HCT116 (cell line): ENCODE data around the gene MYOM1. TPM values are rescaled to one million over a fixed set of nuclear protein-coding genes. Genes with fewer than 3 reads are reported as not detected.

Source experiments
- ATAC-seq: fragments of 200-7000 bp; cut with Tn5 transposase; 2 replicates; pipeline ENCODE4 v1.9.1; 2020; ENCODE audit warnings: mild to moderate bottlenecking, moderate library complexity
- BruUV-seq: library from RNA; stranded (reverse); fragments of 400-500 nt; replicated peaks from 2 replicates; lab custom pipeline; 2021; lab: Mats Ljungman, UMichigan
- CTCF ChIA-PET: fragments of 300-600 bp; sonication (Branson Sonifier 250); formaldehyde crosslinking; loops from one replicate; lab custom pipeline; 2021; ENCODE audit warnings: antibody characterized with exemption; lab: Charles Lee
- POLR2A ChIA-PET: fragments of 300-600, 350-600 bp; sonication (Branson Sonifier 250); formaldehyde crosslinking; loops from one replicate; lab custom pipeline; 2021; ENCODE audit warnings: antibody characterized with exemption; lab: Charles Lee
- RAD21 ChIA-PET, 2 experiments: fragments of 300-600 bp; sonication (Branson Sonifier 250); formaldehyde crosslinking; loops; one replicate each; lab custom pipeline; 2023; ENCODE audit warnings: low total read pairs in 2 of 2; ENCODE audit not compliant: uncharacterized antibody in 2 of 2, unreplicated experiment in 2 of 2, low non-redundant PET in 1 of 2; lab: Charles Lee
- DNase-seq: peaks from one replicate; pipeline ENCODE4 v3.0.0-alpha.2; 2010; ENCODE audit warnings: low read depth, low spot score
- H2AFZ ChIP-seq: fragments of 200-600 bp; shearing (Covaris generic), sonication (generic); 2 replicates; pipeline ENCODE4 v1.6.1; 2017; ENCODE audit warnings: low read depth, mixed run types, mixed read lengths, antibody characterized with exemption, low read length; ENCODE audit not compliant: poor library complexity, severe bottlenecking
- H3K27ac ChIP-seq: 2 replicates; pipeline ENCODE4 v1.5.1; 2012; ENCODE audit warnings: low read depth, low read length
- H3K27me3 ChIP-seq: fragments of 200-600 bp; sonication (generic); 2 replicates; pipeline ENCODE4 v1.6.1; 2016; ENCODE audit warnings: mixed run types, low read length, mixed read lengths; ENCODE audit not compliant: insufficient read depth
- H3K36me3 ChIP-seq, 2 experiments: fragments of 200-500 bp in 1 of 2; fragments of 200-600 bp in 1 of 2; sonication (Bioruptor generic) in 1 of 2; sonication (generic) in 1 of 2; 2 replicates each; pipeline versions ENCODE4 v1.5.1 to v1.6.1; 2014 to 2016; ENCODE audit warnings: low read length in 2 of 2, inconsistent platforms in 1 of 2, mixed read lengths in 1 of 2, mixed run types in 1 of 2; ENCODE audit not compliant: insufficient read depth in 2 of 2, control insufficient read depth in 1 of 2
- H3K4me1 ChIP-seq, 2 experiments: fragments of 200-600 bp in 1 of 2; sonication (generic) in 1 of 2; 2 replicates each; pipeline versions ENCODE4 v1.5.1 to v1.6.1; 2012 to 2017; ENCODE audit warnings: low read length in 2 of 2, inconsistent platforms in 1 of 2, mild to moderate bottlenecking in 1 of 2, mixed read lengths in 1 of 2, mixed run types in 1 of 2, moderate library complexity in 1 of 2; ENCODE audit not compliant: insufficient read depth in 2 of 2, control insufficient read depth in 1 of 2
- H3K4me2 ChIP-seq: fragments of 200-600 bp; sonication (generic); 2 replicates; pipeline ENCODE4 v1.6.1; 2017; ENCODE audit warnings: mixed run types, low read length, mixed read lengths
- H3K4me3 ChIP-seq, 2 experiments: fragments of 200-600 bp in 1 of 2; sonication (generic) in 1 of 2; replicated peaks in 1 of 2; 2 replicates each; pipeline ENCODE4 v1.5.1; 2011 to 2016; ENCODE audit warnings: low read length in 2 of 2, control low read depth in 1 of 2, low read depth in 1 of 2, mild to moderate bottlenecking in 1 of 2, mixed read lengths in 1 of 2, mixed run types in 1 of 2
- H3K79me2 ChIP-seq: fragments of 200-600 bp; sonication (generic); 2 replicates; pipeline ENCODE4 v1.6.1; 2017; ENCODE audit warnings: mild to moderate bottlenecking, mixed run types, low read length, moderate library complexity, mixed read lengths; ENCODE audit not compliant: insufficient read depth
- H3K9ac ChIP-seq: fragments of 200-600 bp; sonication (generic); 2 replicates; pipeline ENCODE4 v1.6.1; 2016; ENCODE audit warnings: low read length, mixed read lengths
- H3K9me2 ChIP-seq: fragments of 200-600 bp; sonication (generic), shearing (Covaris generic); 2 replicates; pipeline ENCODE4 v1.6.1; 2017; ENCODE audit warnings: mixed run types, mild to moderate bottlenecking, moderate library complexity; ENCODE audit not compliant: insufficient read depth
- H3K9me3 ChIP-seq, 2 experiments: fragments of 200-500 bp in 1 of 2; fragments of 200-600 bp in 1 of 2; sonication (Bioruptor generic) in 1 of 2; sonication (generic) in 1 of 2; 2 replicates each; pipeline ENCODE4 v1.6.1; 2014 to 2017; ENCODE audit warnings: low read length in 2 of 2, mixed read lengths in 2 of 2, inconsistent platforms in 1 of 2, low read depth in 1 of 2, mild to moderate bottlenecking in 1 of 2, mixed run types in 1 of 2, moderate library complexity in 1 of 2; ENCODE audit not compliant: control insufficient read depth in 1 of 2, insufficient read depth in 1 of 2
- H4K20me1 ChIP-seq: fragments of 200-600 bp; sonication (generic), shearing (Covaris generic); 2 replicates; pipeline ENCODE4 v1.6.1; 2017; ENCODE audit warnings: mixed run types, mild to moderate bottlenecking, moderate library complexity; ENCODE audit not compliant: insufficient read depth
- ATF3 ChIP-seq: IDR thresholded peaks from 2 replicates; pipeline ENCODE4 v1.6.1; 2012
- CBX3 ChIP-seq: IDR thresholded peaks from 2 replicates; pipeline ENCODE4 v1.6.1; 2012; ENCODE audit warnings: low read depth
- CEBPB ChIP-seq: IDR thresholded peaks from 2 replicates; pipeline ENCODE4 v1.6.1; 2012; ENCODE audit warnings: low read depth
- CTCF ChIP-seq, 3 experiments: fragments of 200-600 bp in 1 of 3; sonication (generic) in 1 of 3; IDR thresholded peaks in 2 of 3; conservative IDR thresholded peaks in 1 of 3; 2 replicates each; pipeline ENCODE4 v1.5.1; 2012 to 2017; ENCODE audit warnings: low read depth in 2 of 3, low read length in 2 of 3, antibody characterized with exemption in 1 of 3, borderline replicate concordance in 1 of 3, control low read depth in 1 of 3, mild to moderate bottlenecking in 1 of 3, mixed read lengths in 1 of 3, mixed run types in 1 of 3, moderate library complexity in 1 of 3; ENCODE audit not compliant: insufficient read depth in 1 of 3
- EGR1 ChIP-seq: IDR thresholded peaks from 2 replicates; pipeline ENCODE4 v1.6.1; 2012; ENCODE audit warnings: low read depth
- ELF1 ChIP-seq: IDR thresholded peaks from 2 replicates; pipeline ENCODE4 v1.6.1; 2012; ENCODE audit warnings: low read depth, borderline replicate concordance
- EZH2 ChIP-seq: fragments of 200-600 bp; sonication (generic); IDR thresholded peaks from 2 replicates; pipeline ENCODE4 v1.6.1; 2017; ENCODE audit warnings: antibody characterized with exemption, mixed run types
- EZH2phosphoT487 ChIP-seq: fragments of 200-600 bp; IDR thresholded peaks from 2 replicates; pipeline ENCODE4 v1.6.1; 2018; ENCODE audit warnings: antibody characterized with exemption, borderline replicate concordance
- JUND ChIP-seq: IDR thresholded peaks from 2 replicates; pipeline ENCODE4 v1.6.1; 2012
- MAX ChIP-seq: IDR thresholded peaks from 2 replicates; pipeline ENCODE4 v1.6.1; 2012
- POLR2A ChIP-seq: IDR thresholded peaks from 2 replicates; pipeline ENCODE4 v1.7.0; 2011; ENCODE audit warnings: borderline replicate concordance; ENCODE audit not compliant: insufficient read depth, insufficient read length; ENCODE audit errors: extremely low read depth
- RAD21 ChIP-seq: IDR thresholded peaks from 2 replicates; pipeline ENCODE4 v1.6.1; 2012; ENCODE audit warnings: low read depth, mild to moderate bottlenecking
- SIN3A ChIP-seq: IDR thresholded peaks from 2 replicates; pipeline ENCODE4 v1.6.1; 2012; ENCODE audit warnings: low read depth
- SP1 ChIP-seq: IDR thresholded peaks from 2 replicates; pipeline ENCODE4 v1.6.1; 2012; ENCODE audit warnings: low read depth
- TCF7L2 ChIP-seq: IDR thresholded peaks from 2 replicates; pipeline ENCODE4 v1.7.0; 2011; ENCODE audit warnings: borderline replicate concordance, inconsistent platforms; ENCODE audit not compliant: insufficient read depth, insufficient read length; ENCODE audit errors: extremely low read depth
- YY1 ChIP-seq: IDR thresholded peaks from 2 replicates; pipeline ENCODE4 v1.6.1; 2011; ENCODE audit warnings: low read length, low read depth, moderate library complexity, mild to moderate bottlenecking; ENCODE audit not compliant: insufficient replicate concordance; ENCODE audit errors: extremely low read depth
- ZBTB33 ChIP-seq: IDR thresholded peaks from 2 replicates; pipeline ENCODE4 v1.6.1; 2011; ENCODE audit warnings: mild to moderate bottlenecking, low read length, moderate library complexity; ENCODE audit not compliant: insufficient replicate concordance; ENCODE audit errors: extremely low read depth
- ZFX ChIP-seq: fragments of 450-650 bp; IDR thresholded peaks from 2 replicates; pipeline ENCODE4 v1.6.1; 2017
- ZNF274 ChIP-seq: fragments of 200-500 bp; sonication (Bioruptor generic); IDR thresholded peaks from 2 replicates; pipeline ENCODE4 v1.6.1; 2014; ENCODE audit warnings: mild to moderate bottlenecking, low read depth, low read length, inconsistent platforms
- intact Hi-C: fragments of 100-400 bp; cut with micrococcal nuclease; formaldehyde crosslinking; loops from 2 replicates; pipeline ENCODE4 v1.10.0; 2022
- total RNA-seq: library from RNA; stranded (reverse); gene quantifications from one replicate; pipeline ENCODE4 v1.2.1, GENCODE V29; 2021; ENCODE audit not compliant: unreplicated experiment

Gene MYOM1
- total RNA-seq, 1 experiment from 2014 or later = 0.52 TPM

- TF ChIP-seq ZBTB33 (no peak), POLR2A (no peak), ZFX (no peak), YY1 (no peak), ELF1 (no peak), EGR1 (no peak), RAD21 (no peak), MAX (no peak), TCF7L2 (no peak), CBX3 (no peak)
These were observed 78.7 kb downstream of the MYOM1 start (continued) for GRCh38 chr18:3140986-3141639.

- ChIA-PET POLR2A (no interaction called here), RAD21 (no interaction called here), CTCF (no interaction called here)
- Histone ChIP-seq H3K9me3 (no peaks in the 10 kb centered on the region), H3K79me2 (no peaks in the 10 kb centered on the region), H3K9ac (no peak overlapping the region), H3K27me3 (no peaks in the 10 kb centered on the region), H3K4me2 (no peak overlapping the region), H3K4me1 (no peaks in the 10 kb centered on the region), H3K27ac (no peak overlapping the region), H4K20me1 (no peaks in the 10 kb centered on the region), H3K4me3 (no peak overlapping the region), H2AFZ (no peak overlapping the region), H3K9me2 (no peaks in the 10 kb centered on the region), H3K36me3 (no peaks in the 10 kb centered on the region)
- intact Hi-C loops = no loop called here
- DNase-seq = no peak
- ATAC-seq = no peak
- BruUV-seq = no TSS peak
- TF ChIP-seq SP1 (no peak), CEBPB (no peak), EZH2phosphoT487 (no peak), EZH2 (no peak), JUND (no peak), ZNF274 (no peak), TCF7L2 (no peak), YY1 (no peak), EGR1 (no peak), MAX (no peak), ATF3 (no peak), CTCF (IDR thresholded peaks at IDR 0.05 in 2 of 3, conservative IDR thresholded peaks at IDR 0.05 in 1 of 3; ENCODE audit: borderline replicate concordance in 1 of 3, insufficient read depth in 1 of 3, low read depth in 2 of 3, low read length in 2 of 3) (no peak), ZBTB33 (no peak), SIN3A (no peak), RAD21 (no peak)
These were observed 79.4 kb downstream of the MYOM1 start for GRCh38 chr18:3140342-3140741.
